ENCODE measurements around the gene NEK11.
A peak's percentile ranks its signal among the peaks of the same experiment; 100 is the strongest.

Gene NEK11

DNA sequence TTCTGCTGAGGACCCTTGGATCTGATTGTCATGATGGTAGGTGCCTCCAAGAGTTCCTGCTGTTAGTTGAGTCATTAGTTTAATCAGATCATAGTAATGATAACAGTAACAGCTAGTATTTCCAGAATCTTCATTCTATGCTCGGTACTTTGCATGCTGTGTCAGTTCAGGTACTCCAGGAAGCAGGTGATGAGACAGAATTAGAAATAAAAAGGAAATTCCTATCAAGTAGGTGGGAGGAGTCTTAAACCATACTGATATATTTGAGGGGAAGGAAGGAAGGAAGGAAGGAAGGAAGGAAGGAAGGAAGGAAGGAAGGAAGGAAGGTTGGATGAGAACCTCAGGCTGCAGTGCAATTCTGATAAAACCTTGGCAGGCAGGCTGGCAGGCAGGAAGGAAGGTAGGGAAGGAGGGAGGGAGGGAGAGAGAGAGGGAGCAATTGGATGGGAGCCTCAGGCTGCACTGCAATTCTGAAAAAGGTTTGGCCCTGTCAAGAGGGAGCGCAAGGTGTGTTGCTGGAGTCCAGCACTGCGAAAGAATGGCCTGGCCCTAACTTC lies 206.1 kb downstream of the NEK11 start:
- no peak for DNase-seq

DNA sequence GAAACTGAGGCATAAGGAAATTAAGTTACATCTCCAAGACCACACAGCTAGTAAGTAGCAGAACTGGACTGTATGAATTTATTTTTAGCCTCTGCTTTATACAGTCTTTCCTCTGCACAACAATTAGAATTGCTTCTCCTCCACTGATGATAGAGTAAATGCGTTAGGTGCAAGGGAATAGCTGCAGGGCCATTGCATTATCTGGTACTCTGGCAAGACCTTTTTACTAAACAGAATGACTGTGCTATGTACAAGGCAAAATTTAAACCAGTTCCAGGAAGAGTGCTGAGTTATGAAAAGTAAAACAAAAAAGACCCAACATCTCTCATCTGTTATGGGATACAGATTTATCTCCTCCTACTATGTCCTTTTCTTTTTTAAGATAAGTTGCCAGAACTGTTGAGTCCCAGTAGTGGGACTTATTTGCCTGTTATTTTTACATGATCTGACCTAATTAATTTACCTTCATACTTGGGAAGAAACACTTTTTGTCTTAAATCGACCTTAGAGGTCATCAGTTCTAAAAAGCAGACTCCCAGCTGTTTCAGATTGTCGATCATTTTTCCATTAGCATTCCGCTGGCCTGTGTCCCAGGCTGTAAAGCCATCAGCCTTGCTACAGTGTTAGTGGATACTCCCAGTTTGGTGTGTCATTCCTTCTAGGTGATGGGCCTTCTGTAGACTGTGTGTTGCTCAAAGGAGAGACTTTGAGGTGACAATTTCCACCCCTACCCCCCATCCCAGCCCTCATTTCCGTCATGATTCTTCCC lies 207.4 kb downstream of the NEK11 start:
- peak; percentile 36 for DNase-seq

DNA sequence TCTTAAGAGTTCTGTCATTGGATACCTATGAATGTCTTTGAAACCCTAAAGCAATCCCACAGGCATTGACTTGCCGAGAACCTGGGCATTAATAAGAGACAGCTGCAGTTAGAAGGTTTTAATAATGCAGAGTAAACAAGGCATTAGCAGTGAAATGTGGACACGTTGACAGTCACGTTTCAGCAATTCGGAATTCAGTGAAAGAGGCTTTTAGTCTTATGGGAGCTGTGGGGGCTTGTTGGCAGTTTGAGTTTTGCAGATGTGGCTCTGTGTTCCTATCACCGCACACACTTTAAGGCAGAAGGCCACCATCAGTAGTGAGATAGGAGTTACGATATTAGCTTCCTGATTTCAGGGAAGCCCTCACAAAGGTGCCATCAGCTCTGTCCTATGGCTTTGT lies 209.7 kb downstream of the NEK11 start:
- no peak for DNase-seq

- DNase-seq = no peak
These were observed 211.8 kb downstream of the NEK11 start for GRCh38 chr3:131238496-131238895.

- no peak for DNase-seq
These were observed 212.6 kb downstream of the NEK11 start for GRCh38 chr3:131239267-131239666.

- DNase-seq = no peak
These were observed 215.5 kb downstream of the NEK11 start for GRCh38 chr3:131242201-131242600.

DNA sequence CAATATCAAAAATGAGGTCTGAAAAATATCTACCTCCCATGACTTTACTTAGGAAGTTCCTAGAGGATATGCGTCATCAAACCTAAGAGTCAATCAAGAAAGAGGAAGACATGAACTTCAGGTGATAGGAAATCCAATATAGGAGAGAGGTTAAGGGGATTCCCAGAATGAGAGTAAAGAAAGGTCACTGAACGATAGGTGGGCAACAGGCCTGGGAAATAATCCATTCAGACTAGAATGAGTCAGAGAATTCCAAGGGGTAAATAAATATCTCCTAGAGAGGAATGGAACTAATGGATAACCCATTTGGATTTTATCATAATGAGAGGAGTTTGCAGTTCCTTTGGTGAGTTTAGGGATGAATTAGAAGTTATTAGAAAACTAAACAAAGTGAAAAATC lies 223.8 kb downstream of the NEK11 start:
- no peak for DNase-seq

- no peak for DNase-seq
These were observed 233.8 kb downstream of the NEK11 start for GRCh38 chr3:131260525-131260924.

DNA sequence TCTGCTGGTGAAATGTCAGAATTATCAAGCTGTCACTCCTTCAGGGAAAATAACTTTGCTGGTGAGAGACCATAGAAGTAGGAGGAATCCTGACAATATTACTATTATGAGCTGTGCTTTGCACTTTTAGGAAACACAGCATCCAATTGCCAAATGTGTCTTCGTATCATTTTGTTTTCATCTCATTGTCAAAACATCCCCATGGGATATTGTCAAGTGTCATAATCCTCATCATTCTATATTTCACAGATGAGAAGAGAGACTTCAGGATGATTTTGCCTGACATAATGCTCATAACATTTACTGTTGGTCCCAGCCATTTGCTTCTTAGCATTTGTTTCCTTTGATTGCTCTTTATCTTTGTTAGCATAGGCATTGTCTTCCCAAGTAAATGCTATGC lies 234.4 kb downstream of the NEK11 start:
- DNase-seq = no peak

DNA sequence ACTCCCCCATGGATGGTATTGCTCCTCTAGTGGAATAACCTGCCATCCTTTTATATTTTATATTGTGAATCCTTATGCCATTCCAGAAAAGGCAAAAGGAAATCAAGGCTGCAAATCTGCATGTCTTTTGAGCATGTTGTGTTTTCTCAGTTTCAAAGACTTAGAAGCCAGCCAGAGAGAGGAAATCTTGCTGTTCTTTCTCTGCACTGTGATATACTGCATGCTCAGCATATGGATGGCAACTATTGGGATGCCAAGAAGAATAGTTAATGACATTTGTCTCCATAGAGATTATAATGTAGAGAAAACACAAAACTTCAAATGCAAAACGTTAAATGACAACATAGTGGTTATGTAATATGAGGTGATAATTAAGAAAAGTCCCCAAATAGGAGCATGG lies 248.9 kb downstream of the NEK11 start:
- DNase-seq = no peak

DNA sequence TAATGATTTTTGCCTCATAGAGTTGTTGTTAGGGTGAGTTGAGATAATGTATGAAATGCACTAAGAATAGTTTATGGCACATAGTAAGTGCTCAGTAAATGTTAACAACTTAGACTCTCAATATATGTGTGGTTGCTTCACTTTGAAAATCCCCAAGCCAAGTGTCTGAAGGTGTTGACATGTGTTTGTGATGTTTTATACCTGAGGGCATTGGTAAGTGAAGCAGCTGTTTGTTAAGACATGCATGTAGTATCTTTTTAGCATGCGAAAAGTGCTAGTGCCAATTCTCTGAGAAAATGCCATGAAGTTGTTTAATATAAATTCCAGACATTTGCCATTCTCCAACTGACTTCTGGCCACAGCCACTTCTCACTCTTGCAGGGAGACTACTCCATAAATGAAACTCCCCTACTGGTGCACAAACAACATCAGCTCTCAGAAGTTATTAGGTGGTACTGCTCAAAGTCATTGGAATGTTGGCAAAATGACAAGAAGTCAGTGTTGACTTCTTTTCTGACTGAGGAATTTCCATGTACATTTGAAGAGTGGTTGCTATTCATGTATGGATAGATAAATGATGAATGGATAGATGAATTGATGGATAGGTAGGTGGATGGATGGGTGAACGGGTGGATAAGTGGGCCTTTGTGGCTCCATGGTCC lies 251.3 kb downstream of the NEK11 start:
- no peak for DNase-seq

- no peak for DNase-seq
These were observed 252.9 kb downstream of the NEK11 start for GRCh38 chr3:131279577-131279976.

DNA sequence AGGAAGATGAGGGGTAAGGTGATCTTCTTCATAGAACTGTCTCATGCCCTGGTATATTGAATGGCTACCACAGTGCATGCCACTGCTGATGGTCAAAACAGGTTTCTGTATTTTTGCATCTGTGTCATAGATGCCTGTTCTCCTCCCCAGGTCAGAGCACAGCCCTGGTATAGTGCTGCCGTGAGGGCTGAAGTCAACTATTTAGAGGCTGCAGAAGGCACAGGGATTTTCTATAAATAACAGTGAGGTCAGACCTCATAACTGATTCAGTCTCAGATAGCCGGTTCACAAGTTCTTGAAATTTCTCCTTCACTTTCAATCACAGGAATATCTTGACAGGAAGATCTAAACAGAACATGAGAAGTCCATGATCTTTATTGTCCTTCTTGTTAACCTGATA lies 255.7 kb downstream of the NEK11 start:
- DNase-seq = no peak

- no peak for DNase-seq
These were observed 256.3 kb downstream of the NEK11 start for GRCh38 chr3:131282967-131283366.

DNA sequence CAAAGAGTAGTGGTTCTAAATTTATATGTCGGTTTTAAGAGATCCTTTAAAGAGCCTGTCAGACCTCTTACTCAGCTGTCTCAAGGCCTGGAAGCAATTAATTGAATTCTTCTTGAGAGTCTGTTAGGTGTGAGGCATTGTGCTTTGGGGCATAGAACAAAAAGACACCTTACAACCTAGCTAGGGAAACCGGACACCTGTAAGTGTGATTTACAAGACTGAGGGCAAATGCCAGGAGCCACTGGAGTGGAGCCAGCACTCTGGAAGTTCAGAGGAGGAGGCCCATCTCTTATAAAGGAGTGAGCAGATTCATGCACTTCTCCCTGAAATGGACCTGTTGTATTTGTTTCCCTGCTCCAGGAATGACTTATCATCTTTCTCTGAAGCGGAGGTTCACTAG lies 257.2 kb downstream of the NEK11 start:
- DNase-seq = no peak

- DNase-seq = no peak
These were observed 257.6 kb downstream of the NEK11 start for GRCh38 chr3:131284302-131284701.

- no peak for DNase-seq
These were observed 258.8 kb downstream of the NEK11 start for GRCh38 chr3:131285456-131285855.

- no peak for DNase-seq
These were observed 273.2 kb downstream of the NEK11 start for GRCh38 chr3:131299836-131300235.

- no peak for DNase-seq
These were observed 277.2 kb downstream of the NEK11 start for GRCh38 chr3:131303848-131304247.

DNA sequence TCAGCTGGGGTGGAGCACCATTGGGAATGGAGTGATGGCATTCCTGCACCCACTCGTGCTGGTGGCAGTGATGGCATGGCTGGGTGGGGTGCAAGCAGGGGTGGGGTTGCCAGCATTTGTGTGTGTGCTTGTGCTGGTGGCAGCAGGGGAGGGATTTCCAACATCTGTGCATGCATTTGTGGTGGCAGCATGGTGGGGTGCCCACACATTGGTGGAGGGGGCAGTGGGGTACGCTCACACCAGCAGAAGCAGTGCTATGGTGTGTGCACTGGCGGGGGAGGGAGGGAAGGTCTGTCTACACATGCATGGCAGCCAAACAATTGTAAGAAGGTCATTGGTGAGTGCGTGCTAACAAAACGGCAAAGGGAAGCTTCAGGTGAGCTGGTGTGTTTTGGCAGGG lies 278.2 kb downstream of the NEK11 start:
- no peak for DNase-seq

GRCh38 chr3:131306242-131306641 lies 279.6 kb downstream of the NEK11 start:
- DNase-seq = no peak

GRCh38 chr3:131314318-131314717 lies 287.6 kb downstream of the NEK11 start:
- no peak for DNase-seq

- no peak for DNase-seq
These were observed 288.5 kb downstream of the NEK11 start for GRCh38 chr3:131315162-131315561.

GRCh38 chr3:131317667-131318066 lies 291.0 kb downstream of the NEK11 start:
- DNase-seq = no peak
